GM04504 (cell line): ENCODE measurements around the gene BCAS2.
"Not testable (repeated sequence)": the region's sequence is repeated elsewhere in the genome, so short reads cannot be mapped to it uniquely, and the experiment has no call there.

Experiments used
- DNase-seq: peaks from one replicate; pipeline ENCODE4 v3.0.0-alpha.2; 2012; ENCODE audit warnings: low read depth

BCAS2 gene

GRCh38 chr1:114581335-114582287, at the start of gene BCAS2:
Gene BCAS2 (minus strand): TSS chr1:114581615. CDS start chr1:114581591, 24 bp downstream.
- DNase-seq: peak; percentile 97

- DNase-seq: no peak
Observed at GRCh38 chr1:114627107-114627506, 45.7 kb upstream of the BCAS2 start.

GRCh38 chr1:114623364-114623763, 41.9 kb upstream of the BCAS2 start:
- DNase-seq: no peak

GRCh38 chr1:114620419-114620818, 39.0 kb upstream of the BCAS2 start:
- no peak for DNase-seq

- no peak for DNase-seq
Observed at GRCh38 chr1:114618606-114619005, 37.2 kb upstream of the BCAS2 start.

GRCh38 chr1:114610546-114611245, 29.3 kb upstream of the BCAS2 start:
- DNase-seq: no peak

GRCh38 chr1:114609826-114610225, 28.4 kb upstream of the BCAS2 start:
- DNase-seq: no peak

- no peak for DNase-seq
Observed at GRCh38 chr1:114609026-114609425, 27.6 kb upstream of the BCAS2 start.

- no peak for DNase-seq
Observed at GRCh38 chr1:114607223-114607622, 25.8 kb upstream of the BCAS2 start.

GRCh38 chr1:114597949-114598348, 16.5 kb upstream of the BCAS2 start:
- DNase-seq: no peak

GRCh38 chr1:114595602-114596001, 14.2 kb upstream of the BCAS2 start:
- DNase-seq: no peak

GRCh38 chr1:114594046-114594445, 12.6 kb upstream of the BCAS2 start:
- DNase-seq: no peak

GRCh38 chr1:114589122-114589521, 7.7 kb upstream of the BCAS2 start:
- no peak for DNase-seq

GRCh38 chr1:114588196-114588689, 6.8 kb upstream of the BCAS2 start:
- DNase-seq: no peak

- no peak for DNase-seq
Observed at GRCh38 chr1:114587203-114587991, 6.0 kb upstream of the BCAS2 start.

GRCh38 chr1:114586513-114587047, 5.2 kb upstream of the BCAS2 start:
- DNase-seq: no peak

- no peak for DNase-seq
Observed at GRCh38 chr1:114585231-114585630, 3.8 kb upstream of the BCAS2 start.

- no peak for DNase-seq
Observed at GRCh38 chr1:114574365-114574764, 7.0 kb downstream of the BCAS2 start.

- no peak for DNase-seq
Observed at GRCh38 chr1:114564141-114564540, 17.3 kb downstream of the BCAS2 start.

GRCh38 chr1:114562978-114563510, 18.4 kb downstream of the BCAS2 start:
- not testable (repeated sequence) for DNase-seq

- no peak for DNase-seq
Observed at GRCh38 chr1:114561333-114561732, 20.1 kb downstream of the BCAS2 start.

GRCh38 chr1:114559356-114559755, 22.1 kb downstream of the BCAS2 start:
- DNase-seq: no peak
